Measurements from ENCODE around the gene PRND.

Gene PRND

DNA sequence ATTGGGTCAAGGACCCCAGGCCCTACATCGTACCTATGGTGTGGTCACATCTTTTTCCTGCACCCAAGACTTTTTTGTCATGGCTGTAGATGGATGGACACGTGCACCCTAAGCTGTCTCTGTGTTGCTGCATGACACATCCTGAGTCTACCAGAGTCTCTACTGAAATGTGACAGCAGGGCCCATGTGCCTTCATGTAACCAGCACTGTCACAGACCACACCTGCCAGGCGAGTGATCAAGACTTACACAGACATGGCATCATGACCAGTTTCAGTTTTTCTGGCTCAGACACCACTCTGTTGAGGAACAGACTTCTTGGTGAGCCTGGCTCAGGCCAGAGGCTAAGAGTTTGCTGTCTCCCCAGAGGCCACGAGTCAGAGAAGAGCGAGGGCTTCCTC is 7.6 kb downstream of the PRND start:
- TF ChIP-seq, protein P1, sequence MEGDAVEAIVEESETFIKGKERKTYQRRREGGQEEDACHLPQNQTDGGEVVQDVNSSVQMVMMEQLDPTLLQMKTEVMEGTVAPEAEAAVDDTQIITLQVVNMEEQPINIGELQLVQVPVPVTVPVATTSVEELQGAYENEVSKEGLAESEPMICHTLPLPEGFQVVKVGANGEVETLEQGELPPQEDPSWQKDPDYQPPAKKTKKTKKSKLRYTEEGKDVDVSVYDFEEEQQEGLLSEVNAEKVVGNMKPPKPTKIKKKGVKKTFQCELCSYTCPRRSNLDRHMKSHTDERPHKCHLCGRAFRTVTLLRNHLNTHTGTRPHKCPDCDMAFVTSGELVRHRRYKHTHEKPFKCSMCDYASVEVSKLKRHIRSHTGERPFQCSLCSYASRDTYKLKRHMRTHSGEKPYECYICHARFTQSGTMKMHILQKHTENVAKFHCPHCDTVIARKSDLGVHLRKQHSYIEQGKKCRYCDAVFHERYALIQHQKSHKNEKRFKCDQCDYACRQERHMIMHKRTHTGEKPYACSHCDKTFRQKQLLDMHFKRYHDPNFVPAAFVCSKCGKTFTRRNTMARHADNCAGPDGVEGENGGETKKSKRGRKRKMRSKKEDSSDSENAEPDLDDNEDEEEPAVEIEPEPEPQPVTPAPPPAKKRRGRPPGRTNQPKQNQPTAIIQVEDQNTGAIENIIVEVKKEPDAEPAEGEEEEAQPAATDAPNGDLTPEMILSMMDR (IDR thresholded peaks at IDR 0.05; ENCODE audit: insufficient read depth, low read depth, low read length, missing control alignments) = no peak
- H3K4me3 ChIP-seq (ENCODE audit: low read depth, low read length) = no peak overlapping the region
- peak; percentile 15 for DNase-seq (ENCODE audit: low read depth)

DNA sequence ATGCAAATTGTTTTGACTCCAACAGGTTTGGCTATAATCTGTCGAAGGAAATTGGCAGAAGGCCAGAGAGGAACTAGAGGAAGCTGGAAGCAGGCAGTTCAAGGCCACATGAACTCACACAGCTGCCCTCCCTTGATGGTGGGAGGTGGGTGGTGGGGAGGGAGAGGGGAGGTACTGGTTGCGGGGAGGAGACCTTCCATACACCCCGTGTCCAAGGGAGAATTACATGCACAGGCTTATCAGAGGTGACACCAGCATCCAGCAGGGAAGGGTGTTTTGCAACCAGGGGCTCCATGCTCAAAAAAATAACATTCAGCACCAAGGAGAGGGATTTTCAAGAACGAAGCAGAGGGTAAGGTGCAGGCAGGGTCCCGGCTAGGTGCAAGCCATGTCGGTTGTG is 9.1 kb downstream of the PRND start:
- no peak for DNase-seq (ENCODE audit: low read depth)
- no peak overlapping the region for H3K4me3 ChIP-seq (ENCODE audit: low read depth, low read length)
- TF ChIP-seq, protein P1 (IDR thresholded peaks at IDR 0.05; ENCODE audit: insufficient read depth, low read depth, low read length, missing control alignments) = no peak

DNA sequence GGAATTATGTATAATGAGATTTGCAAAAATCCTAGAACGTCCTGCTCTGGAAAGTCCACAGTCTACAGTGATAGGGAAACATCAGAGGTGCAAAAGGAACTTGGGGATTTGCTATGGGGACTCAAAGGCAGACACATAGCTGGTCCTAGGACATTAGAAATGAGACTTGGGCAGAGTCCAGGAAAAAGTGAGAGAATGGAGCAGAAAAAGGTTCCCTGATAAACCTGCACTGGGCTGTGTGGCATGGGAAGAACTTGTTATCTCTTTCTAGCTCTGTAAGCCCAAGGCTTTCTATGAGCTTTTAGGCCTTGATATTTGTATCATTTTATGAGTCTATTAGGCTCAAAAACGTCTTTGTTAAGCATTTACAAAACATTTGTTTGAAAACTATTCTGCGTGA is 15.2 kb downstream of the PRND start:
- no peak overlapping the region for H3K4me3 ChIP-seq (ENCODE audit: low read depth, low read length)
- TF ChIP-seq, protein P1 (IDR thresholded peaks at IDR 0.05; ENCODE audit: insufficient read depth, low read depth, low read length, missing control alignments) = no peak
- DNase-seq (ENCODE audit: low read depth) = no peak

DNA sequence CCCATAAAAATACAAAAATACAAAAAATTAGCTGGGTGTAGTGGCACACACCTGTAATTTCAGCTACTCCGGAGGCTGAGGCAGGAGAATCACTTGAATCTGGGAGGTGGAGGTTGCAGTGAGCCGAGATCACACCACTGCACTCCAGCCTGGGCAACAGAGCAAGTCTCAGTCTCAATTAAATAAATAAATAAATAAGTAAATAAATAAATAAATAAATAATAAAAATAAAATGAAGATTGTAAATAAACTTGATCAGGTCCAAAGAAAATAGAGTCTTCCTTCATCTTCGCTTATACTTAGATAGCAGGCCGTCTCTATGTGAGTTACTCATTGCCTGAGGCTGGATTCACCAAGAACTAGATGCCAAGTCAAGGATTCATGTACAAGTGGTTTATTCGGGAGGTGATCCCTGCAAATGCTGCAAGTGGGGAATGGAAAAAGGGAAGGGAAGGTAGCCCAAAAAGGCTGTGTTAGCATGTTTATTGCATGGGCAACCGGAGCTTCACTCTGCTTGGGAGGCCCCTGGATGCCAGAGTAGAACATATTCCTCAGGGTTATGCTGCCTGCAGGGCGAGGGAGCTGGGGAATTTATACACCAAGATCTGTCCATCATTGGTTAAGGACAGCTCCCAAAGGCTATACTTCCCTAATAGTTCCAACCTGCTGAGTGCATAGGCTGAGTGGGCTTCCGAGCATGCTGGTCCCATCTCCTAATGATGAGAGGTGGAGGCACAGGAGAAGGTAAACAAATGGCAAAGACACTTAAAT is 16.3 kb downstream of the PRND start:
- TF ChIP-seq, protein P1 (IDR thresholded peaks at IDR 0.05; ENCODE audit: insufficient read depth, low read depth, low read length, missing control alignments) = no peak
- no peak overlapping the region for H3K4me3 ChIP-seq (ENCODE audit: low read depth, low read length)
- no peak for DNase-seq (ENCODE audit: low read depth)

DNA sequence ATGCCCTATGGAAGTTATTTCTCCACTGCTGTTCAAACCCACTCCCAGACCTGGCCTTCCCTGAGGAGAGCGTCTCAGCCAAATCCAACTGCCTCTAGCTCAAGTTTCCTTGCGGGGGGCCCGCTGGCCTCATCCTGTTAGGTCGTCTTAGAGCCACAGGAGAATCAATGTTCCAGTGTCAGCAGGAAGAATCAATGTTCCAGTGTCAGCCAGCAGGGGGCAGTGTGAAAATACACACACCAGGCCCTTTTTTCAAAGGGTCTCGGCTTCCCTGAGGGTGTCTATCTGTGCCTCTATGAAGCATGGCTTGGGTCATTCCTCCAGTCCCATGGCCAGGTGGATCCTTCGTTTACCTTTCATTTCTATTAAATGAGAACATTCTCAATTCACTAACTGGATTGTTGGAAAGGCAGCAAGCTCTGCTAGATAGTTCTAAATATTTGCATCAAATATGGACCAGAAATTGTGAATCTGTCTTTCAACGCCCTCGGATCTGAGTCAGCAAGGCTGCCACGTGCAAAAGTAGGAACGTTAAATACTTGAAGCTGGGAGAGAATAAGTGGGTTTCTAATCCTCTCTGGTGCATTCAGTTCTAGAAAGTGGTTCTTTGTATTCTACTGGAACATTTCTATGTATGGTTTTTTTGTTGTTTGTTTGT is 19.2 kb downstream of the PRND start:
- TF ChIP-seq, protein P1 (IDR thresholded peaks at IDR 0.05; ENCODE audit: insufficient read depth, low read depth, low read length, missing control alignments) = peak; percentile 79
- H3K4me3 ChIP-seq (ENCODE audit: low read depth, low read length) = no peak overlapping the region
- DNase-seq (ENCODE audit: low read depth) = peak; percentile 63

- no peak overlapping the region for H3K4me3 ChIP-seq (ENCODE audit: low read depth, low read length)
- TF ChIP-seq, protein P1 (IDR thresholded peaks at IDR 0.05; ENCODE audit: insufficient read depth, low read depth, low read length, missing control alignments) = no peak
- DNase-seq (ENCODE audit: low read depth) = no peak
Observed at GRCh38 chr20:4748847-4749246, 27.1 kb downstream of the PRND start.

Data from GM12865 (cell line).